Measurements from ENCODE around the gene CNIH4. TPM values are rescaled to one million over a fixed set of nuclear protein-coding genes. Genes with fewer than 3 reads are reported as not detected.

Gene CNIH4
- total RNA-seq, 1 donor from 2014 or later: 36.1 TPM

DNA sequence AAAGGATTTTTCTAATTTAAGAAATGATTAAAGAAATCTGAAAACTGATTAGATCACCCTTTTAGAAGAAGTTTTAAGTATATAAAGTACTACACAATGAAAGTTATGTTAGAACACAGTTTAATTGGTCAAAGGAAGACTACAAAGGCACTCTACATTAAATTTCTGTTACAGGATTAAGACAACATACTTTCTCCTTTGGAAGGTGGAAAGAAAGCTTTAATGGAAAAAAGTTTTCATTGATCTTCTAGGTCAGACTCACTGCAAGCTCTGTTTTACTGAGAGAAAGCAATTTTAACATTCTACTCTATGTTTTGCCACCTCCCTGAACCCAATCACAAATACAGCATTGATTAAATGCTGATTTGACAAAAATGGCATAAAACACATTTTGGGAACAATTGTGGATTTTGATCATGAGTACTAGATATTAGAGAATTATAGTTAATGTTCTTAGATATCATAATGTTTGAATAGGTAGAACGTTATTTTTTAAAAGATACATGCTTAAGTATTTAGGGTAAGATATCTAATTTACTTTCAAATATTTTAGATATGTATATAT is 45.9 kb downstream of the CNIH4 start:
- Histone ChIP-seq H3K36me3 (peaks cover 0 to 64% of the 10 kb centered on the region in 2 donors), H3K4me1 (peaks cover 8% of the 10 kb centered on the region), H3K27ac (no peak overlapping the region), H3K4me3 (no peak overlapping the region), H3K9me3 (no peaks in the 10 kb centered on the region), H3K27me3 (no peaks in the 10 kb centered on the region)
- no peak for DNase-seq (ENCODE audit: extremely low spot score in 2 of 2)
- intact Hi-C loops (cut with DNase I): no loop called here
- no peak for TF ChIP-seq POLR2AphosphoS5 (IDR thresholded peaks at IDR 0.05; ENCODE audit: insufficient read depth in 1 of 2, low read depth in 1 of 2)

DNA sequence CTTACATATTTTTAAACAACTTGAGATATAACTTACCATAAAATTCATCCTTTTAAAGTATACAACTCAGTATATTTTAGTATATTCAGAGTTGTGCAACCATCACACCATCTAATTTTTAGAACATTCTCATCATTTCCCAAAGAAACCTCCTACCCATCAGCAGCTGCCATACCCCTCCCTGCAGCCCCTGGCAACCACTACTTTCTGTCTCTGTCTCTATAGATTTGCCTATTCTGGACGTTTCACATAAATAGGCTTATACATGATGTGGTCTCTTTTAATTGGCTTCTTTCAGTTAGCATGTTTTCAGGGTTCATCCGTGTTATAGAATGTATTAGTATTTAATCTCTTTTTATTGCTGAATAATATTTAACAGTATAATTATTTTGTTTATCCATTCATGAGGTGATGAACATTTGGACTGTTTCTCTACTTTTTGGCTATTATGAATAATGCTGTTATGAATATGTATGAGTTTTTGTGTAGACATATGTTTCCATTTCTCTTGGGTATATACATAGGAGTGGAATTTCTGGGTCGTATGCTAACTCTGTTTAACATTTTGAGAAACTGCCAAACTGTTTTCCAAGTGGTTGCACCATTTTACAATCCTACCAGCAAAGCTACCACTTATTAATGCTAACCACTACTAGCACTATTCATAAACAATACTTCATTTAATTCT is 48.4 kb downstream of the CNIH4 start:
- Histone ChIP-seq H3K4me3 (no peak overlapping the region), H3K27ac (no peak overlapping the region), H3K4me1 (peaks cover 24% of the 10 kb centered on the region), H3K36me3 (peaks cover 0 to 69% of the 10 kb centered on the region in 2 donors), H3K27me3 (no peaks in the 10 kb centered on the region), H3K9me3 (no peaks in the 10 kb centered on the region)
- TF ChIP-seq POLR2AphosphoS5 (IDR thresholded peaks at IDR 0.05; ENCODE audit: insufficient read depth in 1 of 2, low read depth in 1 of 2) (no peak), POLR2A (IDR thresholded peaks at IDR 0.05) (no peak)
- TF ChIP-seq, protein P1, sequence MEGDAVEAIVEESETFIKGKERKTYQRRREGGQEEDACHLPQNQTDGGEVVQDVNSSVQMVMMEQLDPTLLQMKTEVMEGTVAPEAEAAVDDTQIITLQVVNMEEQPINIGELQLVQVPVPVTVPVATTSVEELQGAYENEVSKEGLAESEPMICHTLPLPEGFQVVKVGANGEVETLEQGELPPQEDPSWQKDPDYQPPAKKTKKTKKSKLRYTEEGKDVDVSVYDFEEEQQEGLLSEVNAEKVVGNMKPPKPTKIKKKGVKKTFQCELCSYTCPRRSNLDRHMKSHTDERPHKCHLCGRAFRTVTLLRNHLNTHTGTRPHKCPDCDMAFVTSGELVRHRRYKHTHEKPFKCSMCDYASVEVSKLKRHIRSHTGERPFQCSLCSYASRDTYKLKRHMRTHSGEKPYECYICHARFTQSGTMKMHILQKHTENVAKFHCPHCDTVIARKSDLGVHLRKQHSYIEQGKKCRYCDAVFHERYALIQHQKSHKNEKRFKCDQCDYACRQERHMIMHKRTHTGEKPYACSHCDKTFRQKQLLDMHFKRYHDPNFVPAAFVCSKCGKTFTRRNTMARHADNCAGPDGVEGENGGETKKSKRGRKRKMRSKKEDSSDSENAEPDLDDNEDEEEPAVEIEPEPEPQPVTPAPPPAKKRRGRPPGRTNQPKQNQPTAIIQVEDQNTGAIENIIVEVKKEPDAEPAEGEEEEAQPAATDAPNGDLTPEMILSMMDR (IDR thresholded peaks at IDR 0.05): no peak
- DNase-seq (ENCODE audit: extremely low spot score in 2 of 2): no peak
- intact Hi-C loops (cut with DNase I): no loop called here

DNA sequence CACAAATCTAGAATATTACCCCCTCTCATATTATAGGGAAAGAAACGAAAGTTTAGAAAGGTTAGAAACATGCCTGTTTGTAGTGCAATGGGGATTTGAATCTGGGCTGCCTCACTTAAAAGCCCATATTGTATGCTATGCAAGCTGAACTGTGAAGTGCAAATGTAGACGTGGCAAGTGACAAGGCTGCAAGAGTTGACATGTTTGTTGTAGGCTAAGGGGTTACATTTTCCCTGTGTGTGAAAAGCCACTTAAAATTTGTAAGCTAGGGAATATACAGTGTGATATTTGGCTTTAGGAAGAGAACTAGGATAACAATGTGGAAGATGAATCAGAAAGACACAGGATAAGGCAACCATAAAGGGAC is 48.9 kb downstream of the CNIH4 start:
- Histone ChIP-seq H3K36me3 (peaks cover 0 to 66% of the 10 kb centered on the region in 2 donors), H3K9me3 (no peaks in the 10 kb centered on the region), H3K27ac (no peak overlapping the region), H3K4me1 (peaks cover 24% of the 10 kb centered on the region), H3K27me3 (no peaks in the 10 kb centered on the region), H3K4me3 (no peak overlapping the region)
- DNase-seq (ENCODE audit: extremely low spot score in 2 of 2): no peak
- intact Hi-C loops (cut with DNase I): no loop called here
- TF ChIP-seq, protein P1 (IDR thresholded peaks at IDR 0.05): no peak
- TF ChIP-seq POLR2AphosphoS5 (IDR thresholded peaks at IDR 0.05; ENCODE audit: insufficient read depth in 1 of 2, low read depth in 1 of 2) (no peak), POLR2A (IDR thresholded peaks at IDR 0.05) (no peak)

DNA sequence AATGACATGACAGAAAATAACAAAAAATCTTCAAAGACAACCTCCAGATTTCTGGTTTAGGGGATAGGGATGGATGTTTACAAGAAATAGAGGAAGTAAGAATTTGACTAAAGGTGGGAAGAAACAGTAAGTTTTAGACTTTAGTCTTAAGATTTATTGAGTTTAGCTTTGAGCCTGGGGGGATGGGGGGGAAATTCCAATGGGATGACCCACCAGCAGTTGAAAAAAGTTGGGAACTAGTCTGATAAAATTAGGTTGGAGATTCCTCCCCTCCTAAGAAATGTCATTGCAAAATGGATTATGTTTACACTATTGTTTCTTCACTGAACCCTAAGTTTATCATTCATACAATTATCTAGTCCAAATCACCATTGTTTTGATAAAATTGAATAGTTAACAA is 49.5 kb downstream of the CNIH4 start:
- Histone ChIP-seq H3K9me3 (no peaks in the 10 kb centered on the region), H3K27ac (no peak overlapping the region), H3K4me3 (no peak overlapping the region), H3K36me3 (peaks cover 0 to 66% of the 10 kb centered on the region in 2 donors), H3K4me1 (peaks cover 24% of the 10 kb centered on the region), H3K27me3 (no peaks in the 10 kb centered on the region)
- intact Hi-C loops (cut with DNase I): no loop called here
- TF ChIP-seq, protein P1 (IDR thresholded peaks at IDR 0.05): no peak
- TF ChIP-seq POLR2A (IDR thresholded peaks at IDR 0.05) (no peak), POLR2AphosphoS5 (IDR thresholded peaks at IDR 0.05; ENCODE audit: insufficient read depth in 1 of 2, low read depth in 1 of 2) (no peak)
- no peak for DNase-seq (ENCODE audit: extremely low spot score in 2 of 2)

DNA sequence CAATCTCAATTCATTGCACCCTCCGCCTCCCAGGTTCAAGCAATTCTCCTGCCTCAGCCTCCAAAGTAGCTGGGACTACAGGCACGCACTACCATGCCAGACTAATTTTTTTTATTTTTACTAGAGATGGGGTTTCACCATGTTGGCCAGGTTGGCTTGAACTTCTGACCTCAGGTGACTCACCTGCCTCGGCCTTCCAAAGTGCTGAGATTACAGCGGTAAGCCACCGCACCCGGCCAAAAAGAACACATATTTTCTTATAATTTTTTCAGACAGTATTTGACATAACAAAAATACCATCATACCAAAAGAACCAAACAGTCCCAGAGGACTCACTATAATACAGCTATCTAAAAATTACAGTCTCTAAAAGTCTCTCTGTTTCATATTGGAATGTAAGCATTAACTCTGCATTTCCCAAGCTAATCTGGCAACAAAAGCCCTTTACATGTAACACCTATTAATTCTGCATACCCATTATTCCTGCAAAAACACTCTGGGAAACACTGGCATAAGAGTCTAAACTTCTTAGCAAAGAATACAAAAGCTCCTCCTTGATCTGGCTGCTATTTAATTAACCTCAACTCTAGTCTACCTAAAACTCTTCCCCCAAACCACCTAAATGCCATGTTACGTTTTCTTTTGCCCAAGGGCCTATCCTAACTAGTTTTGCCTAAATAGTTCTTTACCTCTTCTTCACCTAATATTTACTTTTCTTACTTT is 51.1 kb downstream of the CNIH4 start:
- intact Hi-C loops (cut with DNase I): no loop called here
- no peak for TF ChIP-seq POLR2AphosphoS5 (IDR thresholded peaks at IDR 0.05; ENCODE audit: insufficient read depth in 1 of 2, low read depth in 1 of 2)
- TF ChIP-seq, protein P1 (IDR thresholded peaks at IDR 0.05): no peak
- no peak for TF ChIP-seq POLR2A (IDR thresholded peaks at IDR 0.05)
- Histone ChIP-seq H3K4me3 (no peak overlapping the region), H3K36me3 (peaks cover 0 to 68% of the 10 kb centered on the region in 2 donors), H3K27ac (no peak overlapping the region), H3K27me3 (no peaks in the 10 kb centered on the region), H3K4me1 (peaks cover 24% of the 10 kb centered on the region), H3K9me3 (no peaks in the 10 kb centered on the region)
- no peak for DNase-seq (ENCODE audit: extremely low spot score in 2 of 2)
